Immature natural killer cell (primary cell): Measurements from ENCODE around the gene SPAG9. TPM values are rescaled to one million over a fixed set of nuclear protein-coding genes. Genes with fewer than 3 reads are reported as not detected.
A peak's percentile ranks its signal among the peaks of the same experiment; 100 is the strongest.

ENCODE experiments used
- DNase-seq, 3 donors: peaks; one replicate each; pipeline ENCODE4 v3.0.0; 2022; ENCODE audit warnings: mixed read lengths in 1 of 3
- H3K27ac Mint-ChIP-seq, 6 donors: one replicate each; pipeline ENCODE4 v1.8.0; 2020; ENCODE audit warnings: mixed read lengths in 6 of 6, mild to moderate bottlenecking in 5 of 6, inconsistent platforms in 4 of 6, moderate library complexity in 3 of 6
- H3K27me3 Mint-ChIP-seq, 3 donors: one replicate each; pipeline ENCODE4 v1.8.0; 2020 to 2021; ENCODE audit warnings: low read depth in 3 of 3, mild to moderate bottlenecking in 3 of 3, mixed read lengths in 3 of 3, moderate library complexity in 3 of 3, inconsistent platforms in 1 of 3
- H3K36me3 Mint-ChIP-seq, 3 donors: one replicate each; pipeline ENCODE4 v1.8.0; 2020; ENCODE audit warnings: mixed read lengths in 3 of 3, inconsistent platforms in 2 of 3, mild to moderate bottlenecking in 2 of 3
- H3K4me1 Mint-ChIP-seq, 2 donors: one replicate each; pipeline ENCODE4 v1.8.0; 2020; ENCODE audit warnings: inconsistent platforms in 2 of 2, mild to moderate bottlenecking in 2 of 2, mixed read lengths in 2 of 2, moderate library complexity in 1 of 2
- H3K4me3 Mint-ChIP-seq, 5 donors: one replicate each; pipeline ENCODE4 v1.8.0; 2020; ENCODE audit warnings: mild to moderate bottlenecking in 5 of 5, mixed read lengths in 5 of 5, inconsistent platforms in 3 of 5, moderate library complexity in 3 of 5
- H3K9me3 Mint-ChIP-seq, 6 donors: one replicate each; pipeline ENCODE4 v1.8.0; 2020; ENCODE audit warnings: mild to moderate bottlenecking in 6 of 6, mixed read lengths in 6 of 6, inconsistent platforms in 4 of 6, moderate library complexity in 3 of 6
- polyA plus RNA-seq, 3 donors: library from polyadenylated mRNA; unstranded; fragments of 300-500 nt; fragmentation: Illumina TruSeq; gene quantifications; one replicate each; pipeline ENCODE4 v1.2.3, GENCODE V29; 2021

SPAG9 gene
- polyA plus RNA-seq, 3 donors from 2014 or later, result 1.4 to 7.3 (median 4.3) TPM

DNA sequence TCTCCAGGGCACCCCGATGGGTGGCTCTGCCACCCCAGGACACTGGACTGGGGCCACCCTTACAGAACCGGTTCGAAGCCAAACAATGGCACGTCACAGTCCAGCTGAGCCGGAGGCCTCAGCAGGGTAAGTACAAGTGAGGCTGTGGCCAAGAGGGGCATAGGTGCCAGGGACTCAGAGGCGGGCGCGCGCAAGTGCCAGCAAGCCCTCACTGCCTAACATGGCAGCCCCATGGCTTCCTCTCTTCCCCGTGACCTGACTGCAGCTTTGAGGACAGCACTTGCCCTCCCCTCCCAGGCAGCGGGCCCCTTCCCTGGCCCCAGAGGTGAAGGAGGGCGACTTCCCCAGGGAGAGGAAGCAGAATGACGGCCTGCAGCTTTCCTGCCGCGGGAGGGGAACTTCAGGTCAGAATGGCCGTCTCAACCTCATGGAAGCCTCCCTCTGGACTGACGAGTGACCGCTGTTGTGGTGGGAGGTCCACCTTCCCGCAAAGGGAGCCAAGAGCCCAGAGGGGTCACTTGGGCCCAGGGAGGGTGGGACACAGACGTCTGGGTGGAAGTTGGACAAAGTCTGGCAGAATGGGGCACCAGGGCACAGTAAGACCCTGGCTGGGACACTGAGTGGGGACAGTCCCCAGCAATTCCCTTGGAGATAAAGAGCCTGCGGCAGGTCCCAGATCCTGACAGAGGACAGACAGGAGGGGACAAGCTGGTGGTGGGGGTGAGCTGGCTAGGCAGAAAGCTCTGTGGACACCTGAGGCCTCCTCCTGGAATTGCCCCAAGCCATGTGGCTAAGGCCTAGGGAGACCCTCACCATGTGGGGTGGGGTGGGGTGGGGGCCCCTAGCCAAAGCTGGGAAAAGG, 202.4 kb downstream of the SPAG9 start:
- Mint-ChIP-seq H3K4me1 (peaks cover 8 to 13% of the 10 kb centered on the region in 2 donors), H3K9me3 (no peaks in the 10 kb centered on the region), H3K27me3 (peaks cover 3 to 6% (median 3%) of the 10 kb centered on the region in 3 donors), H3K4me3 (no peak overlapping the region), H3K36me3 (no peaks in the 10 kb centered on the region), H3K27ac (peak overlapping the region in 4 of 6 donors; percentile 7 to 95 (median 43))
- no peak for DNase-seq

GRCh38 chr17:50917418-50917743, 203.3 kb downstream of the SPAG9 start:
- no peaks in the 10 kb centered on the region for H3K36me3 Mint-ChIP-seq
- peaks cover 8 to 13% of the 10 kb centered on the region in 2 donors for H3K4me1 Mint-ChIP-seq
- H3K9me3 Mint-ChIP-seq, result no peaks in the 10 kb centered on the region
- H3K27me3 Mint-ChIP-seq, result peaks cover 3 to 6% (median 3%) of the 10 kb centered on the region in 3 donors
- H3K4me3 Mint-ChIP-seq, result no peak overlapping the region
- no peak for DNase-seq
- no peak overlapping the region for H3K27ac Mint-ChIP-seq

GRCh38 chr17:50916708-50917417, 203.8 kb downstream of the SPAG9 start:
- DNase-seq, result no peak
- no peak overlapping the region for H3K4me3 Mint-ChIP-seq
- H3K27me3 Mint-ChIP-seq, result peaks cover 3 to 6% (median 4%) of the 10 kb centered on the region in 3 donors
- H3K27ac Mint-ChIP-seq, result peak overlapping the region in 3 of 6 donors; percentile 27 to 57 (median 40)
- H3K36me3 Mint-ChIP-seq, result no peaks in the 10 kb centered on the region
- H3K4me1 Mint-ChIP-seq, result peaks cover 8 to 13% of the 10 kb centered on the region in 2 donors
- H3K9me3 Mint-ChIP-seq, result no peaks in the 10 kb centered on the region

DNA sequence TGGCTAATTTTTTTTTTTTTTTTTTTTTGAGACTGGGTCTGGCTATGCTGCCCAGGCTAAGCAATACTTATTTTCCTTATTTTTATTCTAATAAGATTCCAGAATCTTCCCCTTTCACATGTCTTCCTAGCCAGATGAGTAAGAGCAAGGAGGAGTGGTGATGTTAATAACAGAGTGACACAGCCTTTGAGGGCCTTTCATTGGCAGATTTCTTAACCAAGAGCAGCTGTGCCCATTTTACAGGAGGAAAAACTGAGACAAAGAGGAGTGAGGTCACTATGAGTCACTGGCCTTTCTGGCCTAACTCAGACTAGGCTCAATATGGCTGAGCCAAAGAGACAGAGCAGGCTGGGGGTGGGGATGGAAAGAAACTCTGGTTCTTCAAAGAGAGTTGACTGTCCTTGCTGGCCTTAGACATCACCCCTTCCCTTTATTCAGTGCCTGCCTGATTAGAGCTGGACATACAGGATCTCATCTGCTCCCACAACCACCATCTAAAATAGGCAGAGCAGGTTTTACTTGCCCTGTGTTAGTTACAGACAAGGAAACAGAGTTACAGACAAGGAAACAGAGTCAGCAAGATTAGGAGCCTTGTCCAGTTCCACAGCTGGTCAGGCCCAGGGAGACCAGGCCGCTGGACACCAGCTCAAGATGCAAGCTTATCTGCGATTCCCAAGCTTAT, 204.5 kb downstream of the SPAG9 start:
- H3K27me3 Mint-ChIP-seq, result peaks cover 3 to 6% (median 4%) of the 10 kb centered on the region in 3 donors
- no peaks in the 10 kb centered on the region for H3K9me3 Mint-ChIP-seq
- H3K27ac Mint-ChIP-seq, result peak overlapping the region in 3 of 6 donors; percentile 1 to 70 (median 27)
- peaks cover 13 to 16% of the 10 kb centered on the region in 2 donors for H3K4me1 Mint-ChIP-seq
- peak in 1 of 3 donors; percentile 14 for DNase-seq
- H3K4me3 Mint-ChIP-seq, result no peak overlapping the region
- H3K36me3 Mint-ChIP-seq, result no peaks in the 10 kb centered on the region

DNA sequence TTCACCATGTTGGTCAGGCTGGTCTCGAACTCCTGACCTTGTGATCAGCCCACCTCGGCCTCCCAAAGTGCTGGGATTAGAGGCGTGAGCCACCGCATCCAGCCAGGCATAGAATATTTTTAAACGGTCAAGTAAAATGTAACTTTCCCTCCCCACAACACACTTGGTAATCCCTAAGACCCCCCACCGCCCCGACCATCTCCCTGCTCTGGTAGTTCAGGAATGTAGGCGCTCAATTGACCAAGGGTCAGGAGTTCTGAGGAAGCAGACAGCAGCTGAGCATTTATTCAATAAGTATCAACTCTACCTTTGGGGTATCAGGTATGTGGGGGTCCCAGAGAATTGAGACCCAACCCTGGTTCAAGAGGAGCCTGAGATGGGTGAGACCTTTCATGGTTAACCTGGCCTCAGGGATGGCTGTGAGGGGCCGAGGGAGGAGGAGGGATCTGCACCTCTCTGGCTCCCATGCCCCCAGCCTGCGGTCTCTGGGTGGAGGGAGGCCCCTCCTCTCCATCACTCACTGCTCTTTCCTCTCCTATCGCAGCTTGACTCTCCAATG, 206.1 kb downstream of the SPAG9 start:
- Mint-ChIP-seq H3K4me3 (no peak overlapping the region), H3K27me3 (peaks cover 8 to 11% (median 9%) of the 10 kb centered on the region in 3 donors), H3K4me1 (peaks cover 28 to 29% of the 10 kb centered on the region in 2 donors), H3K36me3 (no peaks in the 10 kb centered on the region), H3K27ac (peak overlapping the region in 1 of 6 donors; percentile 45), H3K9me3 (no peaks in the 10 kb centered on the region)
- DNase-seq, result no peak

DNA sequence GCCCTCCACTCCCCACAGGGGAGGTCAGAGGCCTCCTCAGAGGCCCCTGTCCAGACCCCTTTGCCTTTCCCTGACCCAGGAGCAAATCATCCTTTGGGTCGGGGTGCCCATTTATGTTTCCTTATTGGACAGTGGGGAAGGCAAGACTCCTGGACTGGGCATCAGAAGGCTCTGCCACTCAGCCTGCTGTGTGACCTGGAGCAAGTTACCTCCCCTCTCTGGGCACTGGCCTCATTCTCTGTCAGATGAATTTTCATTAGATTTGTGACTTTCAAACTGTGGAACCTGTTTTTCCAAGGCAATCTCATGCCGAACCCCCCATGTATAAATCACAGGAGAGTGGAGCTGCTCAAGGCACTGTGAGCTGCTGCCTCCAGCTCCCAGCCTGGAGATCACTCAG, 207.5 kb downstream of the SPAG9 start:
- Mint-ChIP-seq H3K27ac (no peak overlapping the region), H3K9me3 (no peaks in the 10 kb centered on the region), H3K27me3 (peaks cover 8 to 11% (median 9%) of the 10 kb centered on the region in 3 donors), H3K4me3 (no peak overlapping the region), H3K4me1 (peaks cover 29% of the 10 kb centered on the region in 2 donors), H3K36me3 (peaks cover 0 to 3% (median 0%) of the 10 kb centered on the region in 3 donors)
- DNase-seq, result no peak

Other genes with a start within 250 kb of the SPAG9 start
- gene NME1, start 32.7 kb upstream of the SPAG9 start, polyA plus RNA-seq, result 10 to 100 TPM; 62.8 to 92.8 (median 75.9) TPM
- 100 to 1,000 TPM; 170 to 272 (median 223) TPM for gene NME2, start 45.5 kb upstream of the SPAG9 start, polyA plus RNA-seq
- gene MBTD1, start 139.2 kb upstream of the SPAG9 start, polyA plus RNA-seq, result 1 to 10 TPM; 4.0 to 7.6 (median 6.9) TPM
- 10 to 100 TPM; 28.1 to 44.5 (median 35.9) TPM for gene UTP18, start 139.7 kb upstream of the SPAG9 start, polyA plus RNA-seq